NAMALWA (cell line): ENCODE measurements around the gene SDHB.

Experiments
- DNase-seq: peaks from one replicate; pipeline ENCODE4 v3.0.0-alpha.2; 2015; ENCODE audit warnings: low spot score

SDHB gene

GRCh38 chr1:16986560-16986959 is 67.3 kb downstream of the SDHB start:
- no peak for DNase-seq

GRCh38 chr1:16986113-16986512 is 67.7 kb downstream of the SDHB start:
- DNase-seq: no peak

GRCh38 chr1:16984717-16985116 is 69.1 kb downstream of the SDHB start:
- no peak for DNase-seq

GRCh38 chr1:16983649-16984048 is 70.2 kb downstream of the SDHB start:
- no peak for DNase-seq

GRCh38 chr1:16982902-16983301 is 70.9 kb downstream of the SDHB start:
- no peak for DNase-seq

- DNase-seq: no peak
These were observed 72.5 kb downstream of the SDHB start for GRCh38 chr1:16981269-16981849.

GRCh38 chr1:16980473-16981268 is 73.2 kb downstream of the SDHB start, which contains the start of gene MFAP2:
Gene MFAP2 (minus strand): TSS chr1:16980620. CDS start chr1:16978273, 2,347 bp downstream.
- no peak for DNase-seq

- no peak for DNase-seq
These were observed 74.1 kb downstream of the SDHB start for GRCh38 chr1:16979475-16980327.

GRCh38 chr1:16978567-16979474 is 75.0 kb downstream of the SDHB start:
- no peak for DNase-seq

- no peak for DNase-seq
These were observed 75.7 kb downstream of the SDHB start for GRCh38 chr1:16978139-16978538.

GRCh38 chr1:16977377-16977776 is 76.5 kb downstream of the SDHB start:
- DNase-seq: no peak

GRCh38 chr1:16976966-16977365 is 76.9 kb downstream of the SDHB start:
- DNase-seq: no peak

GRCh38 chr1:16975838-16976237 is 78.0 kb downstream of the SDHB start:
- DNase-seq: no peak

GRCh38 chr1:16975211-16975610 is 78.6 kb downstream of the SDHB start:
- DNase-seq: no peak

- no peak for DNase-seq
These were observed 80.6 kb downstream of the SDHB start for GRCh38 chr1:16973215-16973614.

GRCh38 chr1:16972189-16972895 is 81.5 kb downstream of the SDHB start:
- no peak for DNase-seq

GRCh38 chr1:16971341-16972188 is 82.3 kb downstream of the SDHB start:
- DNase-seq: no peak

- no peak for DNase-seq
These were observed 83.5 kb downstream of the SDHB start for GRCh38 chr1:16970132-16970910.

- DNase-seq: no peak
These were observed 84.2 kb downstream of the SDHB start for GRCh38 chr1:16969651-16970050.
